ENCODE data around the gene ABCD1.

- TF ChIP-seq POLR2A (IDR thresholded peaks at IDR 0.05; ENCODE audit: low read depth, low read length) (no peak), TAF1 (IDR thresholded peaks at IDR 0.05; ENCODE audit: borderline replicate concordance, low read depth, low read length) (no peak)
Measured at GRCh38 chrX:153783378-153784013, 58.8 kb downstream of the ABCD1 start.
